Body of pancreas (tissue), 4 donors: ENCODE data around the gene CYP4F8. TPM values are rescaled to one million over a fixed set of nuclear protein-coding genes. Genes with fewer than 3 reads are reported as not detected.

Experiments used
- ATAC-seq: fragments of 150-250 bp; one replicate; pipeline ENCODE4 v1.9.1; 2016
- DNase-seq, 4 donors: peaks; one replicate each; pipeline ENCODE4 v3.0.0-alpha.2; 2019
- H3K27ac ChIP-seq, 4 donors: fragments of 200-600 bp; sonication (generic); 1 replicate in 3 of 4; 2 replicates in 1 of 4; pipeline versions ENCODE4 v1.5.1 to v1.6.1; 2016 to 2019; ENCODE audit warnings: mild to moderate bottlenecking in 1 of 4, mixed read lengths in 1 of 4, moderate library complexity in 1 of 4
- H3K27me3 ChIP-seq, 2 donors: fragments of 200-600 bp; sonication (generic); one replicate each; pipeline ENCODE4 v1.6.0; 2016; ENCODE audit warnings: mild to moderate bottlenecking in 1 of 2
- H3K36me3 ChIP-seq, 2 donors: fragments of 200-600 bp; sonication (generic); replicated peaks in 1 of 2; 2 replicates each; pipeline ENCODE4 v1.5.1; 2016; ENCODE audit warnings: low read depth in 2 of 2; ENCODE audit not compliant: insufficient read depth in 1 of 2
- H3K4me1 ChIP-seq: fragments of 200-600 bp; sonication (generic); one replicate; pipeline ENCODE4 v1.6.0; 2016
- H3K4me3 ChIP-seq, 2 donors: fragments of 200-600 bp; sonication (generic); 1 replicate in 1 of 2; 2 replicates in 1 of 2; pipeline ENCODE4 v1.5.1; 2016 to 2019
- H3K9me3 ChIP-seq, 3 donors: fragments of 200-600 bp; sonication (generic); 1 replicate in 2 of 3; 2 replicates in 1 of 3; pipeline ENCODE4 v1.5.1; 2016
- POLR2A ChIP-seq, 3 donors: fragments of 450-650 bp; IDR thresholded peaks; one replicate each; pipeline ENCODE4 v1.6.1; 2016; ENCODE audit warnings: antibody characterized with exemption in 3 of 3, mild to moderate bottlenecking in 2 of 3
- WGBS, 2 donors: methylation state at CpG; one replicate each; pipeline ENCODE4 v1.1.5; 2017; 5-methylcytosine and 5-hydroxymethylcytosine counted together
- intact Hi-C: fragments of 100-400 bp; cut with DNase I; formaldehyde crosslinking; loops from one replicate; pipeline ENCODE4 v1.15.1; 2023
- total RNA-seq, 2 donors: library from RNA; depleted of rRNA; stranded (reverse); fragments of >200 nt; gene quantifications; one replicate each; pipeline ENCODE4 v1.1.0, GENCODE V29; 2016
- TF ChIP-seq, protein P1 (sequence below), 7 experiments: fragments of 450-650 bp in 4 of 7; fragments of 200-600 bp in 3 of 7; sonication (generic) in 3 of 7; IDR thresholded peaks; one replicate each; pipeline ENCODE4 v1.5.1; 2016 to 2019; ENCODE audit warnings: antibody characterized with exemption in 7 of 7

Gene CYP4F8
- total RNA-seq, 2 donors from 2014 or later = 0.26 TPM; not detected in 1

DNA sequence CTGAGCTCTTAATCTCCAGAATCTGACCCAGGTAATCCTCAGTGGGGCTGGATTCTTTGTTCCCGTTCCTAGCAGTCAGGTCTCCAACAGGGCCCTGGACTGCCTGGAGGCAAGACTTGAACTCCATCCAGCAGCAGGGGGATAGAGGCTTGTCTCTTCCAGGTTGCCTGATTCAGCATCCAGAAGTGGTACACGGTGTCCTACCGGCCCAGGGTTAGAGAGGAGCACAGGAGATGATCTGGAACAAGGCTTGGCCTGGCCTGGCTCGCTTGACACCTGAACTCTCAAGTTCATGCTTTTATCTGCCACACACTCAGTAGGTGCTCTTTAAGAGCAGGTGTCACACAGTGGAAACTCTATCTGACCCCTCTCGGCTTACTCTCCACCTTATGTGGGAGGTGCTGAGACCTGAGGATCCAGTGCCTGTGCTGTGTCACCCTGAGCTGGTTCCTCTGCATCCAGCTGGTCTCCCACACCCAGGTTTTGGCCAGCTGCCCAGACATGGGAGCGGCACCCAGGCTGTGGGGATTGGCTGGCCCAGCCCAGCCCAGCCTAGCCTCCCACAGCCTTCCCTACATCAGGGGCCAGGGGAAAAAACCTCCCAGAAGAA, 25.4 kb downstream of the CYP4F8 start, which contains the start of gene CYP4F3:
Gene CYP4F3 (plus strand): TSS at position 604 of the 610 bp plus-strand sequence. CDS start 519 bp downstream, outside the sequence.
- intact Hi-C loops = no loop called here
- Histone ChIP-seq H3K9me3 (no peaks in the 10 kb centered on the region), H3K27ac (no peak within 1 kb of the TSS), H3K27me3 (no peaks in the 10 kb centered on the region), H3K4me1 (no peaks in the 10 kb centered on the region), H3K4me3 (no peak within 1 kb of the TSS), H3K36me3 (no peaks in the 10 kb centered on the region)
- TF ChIP-seq POLR2A (IDR thresholded peaks at IDR 0.05) = no peak
- TF ChIP-seq, protein P1, sequence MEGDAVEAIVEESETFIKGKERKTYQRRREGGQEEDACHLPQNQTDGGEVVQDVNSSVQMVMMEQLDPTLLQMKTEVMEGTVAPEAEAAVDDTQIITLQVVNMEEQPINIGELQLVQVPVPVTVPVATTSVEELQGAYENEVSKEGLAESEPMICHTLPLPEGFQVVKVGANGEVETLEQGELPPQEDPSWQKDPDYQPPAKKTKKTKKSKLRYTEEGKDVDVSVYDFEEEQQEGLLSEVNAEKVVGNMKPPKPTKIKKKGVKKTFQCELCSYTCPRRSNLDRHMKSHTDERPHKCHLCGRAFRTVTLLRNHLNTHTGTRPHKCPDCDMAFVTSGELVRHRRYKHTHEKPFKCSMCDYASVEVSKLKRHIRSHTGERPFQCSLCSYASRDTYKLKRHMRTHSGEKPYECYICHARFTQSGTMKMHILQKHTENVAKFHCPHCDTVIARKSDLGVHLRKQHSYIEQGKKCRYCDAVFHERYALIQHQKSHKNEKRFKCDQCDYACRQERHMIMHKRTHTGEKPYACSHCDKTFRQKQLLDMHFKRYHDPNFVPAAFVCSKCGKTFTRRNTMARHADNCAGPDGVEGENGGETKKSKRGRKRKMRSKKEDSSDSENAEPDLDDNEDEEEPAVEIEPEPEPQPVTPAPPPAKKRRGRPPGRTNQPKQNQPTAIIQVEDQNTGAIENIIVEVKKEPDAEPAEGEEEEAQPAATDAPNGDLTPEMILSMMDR (IDR thresholded peaks at IDR 0.05) = no peak
- peak; percentile 53 for ATAC-seq
- WGBS, 2 donors = 54 to 62% methylated on average over 6 of the region's 6 CpGs
- peak; percentile 42 to 74 (median 64) for DNase-seq

DNA sequence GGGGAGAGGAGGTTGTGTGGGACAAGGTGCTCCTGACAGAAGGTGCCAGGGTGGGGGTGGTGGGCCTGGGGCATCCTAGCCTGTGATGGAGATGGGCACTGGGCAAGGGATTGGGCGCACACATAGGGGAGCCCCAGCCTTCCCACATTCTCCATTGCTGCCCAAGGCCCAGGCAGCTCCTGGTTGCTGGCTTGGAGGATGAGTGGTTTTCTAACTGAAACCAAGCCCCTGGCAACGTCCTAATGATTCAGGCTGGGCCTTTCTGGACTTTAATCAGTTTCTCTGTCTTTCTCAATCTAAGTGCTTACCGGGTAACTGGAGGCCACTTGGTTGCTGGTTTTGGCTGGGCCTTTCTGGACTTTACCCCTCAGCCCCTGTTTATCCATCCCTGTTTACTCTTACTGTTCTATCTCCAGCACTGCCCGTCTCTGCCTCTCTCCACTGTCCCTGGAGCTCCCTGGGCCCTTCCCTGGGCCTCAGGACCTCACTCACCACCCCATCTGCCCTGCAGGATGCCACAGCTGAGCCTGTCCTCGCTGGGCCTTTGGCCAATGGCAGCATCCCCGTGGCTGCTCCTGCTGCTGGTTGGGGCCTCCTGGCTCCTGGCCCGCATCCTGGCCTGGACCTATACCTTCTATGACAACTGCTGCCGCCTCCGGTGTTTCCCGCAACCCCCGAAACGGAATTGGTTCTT, 26.0 kb downstream of the CYP4F8 start:
- intact Hi-C loops = no loop called here
- 67 to 69% methylated on average over 12 of the region's 12 CpGs for WGBS, 2 donors
- no peaks in the 10 kb centered on the region for H3K36me3 ChIP-seq
- DNase-seq = no peak
- H3K27me3 ChIP-seq = no peaks in the 10 kb centered on the region
- H3K27ac ChIP-seq = no peak overlapping the region
- H3K9me3 ChIP-seq = no peaks in the 10 kb centered on the region
- ATAC-seq = no peak
- H3K4me1 ChIP-seq = no peaks in the 10 kb centered on the region
- no peak for TF ChIP-seq POLR2A (IDR thresholded peaks at IDR 0.05)
- TF ChIP-seq, protein P1 (IDR thresholded peaks at IDR 0.05) = no peak
- no peak overlapping the region for H3K4me3 ChIP-seq

DNA sequence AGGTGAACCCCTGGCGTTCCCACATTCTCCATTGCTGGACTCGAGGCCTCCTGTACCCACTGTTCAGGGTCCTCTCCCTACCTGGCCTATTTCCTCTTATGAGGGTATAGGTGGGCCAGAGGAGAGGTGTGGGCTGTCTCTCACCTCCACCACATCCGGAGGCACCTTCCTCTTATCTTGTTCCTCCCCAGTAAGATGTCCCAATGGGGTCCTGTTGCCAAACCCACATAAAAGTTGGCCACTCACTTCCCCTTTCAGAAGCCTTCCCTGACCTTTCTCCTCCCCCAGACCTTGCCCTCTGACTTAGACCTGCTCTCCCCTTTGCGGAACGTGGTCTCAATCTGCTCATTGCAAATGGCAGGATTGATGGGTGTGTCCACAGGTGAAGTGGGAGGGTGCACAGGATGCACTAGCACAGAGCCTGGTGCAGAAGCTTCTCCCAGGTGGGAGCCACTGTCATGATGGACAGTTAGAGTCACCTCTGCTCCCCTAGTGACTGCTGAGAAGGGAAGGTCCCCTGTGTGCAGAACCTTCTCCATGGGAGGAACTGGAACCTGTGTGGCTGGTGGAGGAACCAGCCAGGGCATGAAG, 27.0 kb downstream of the CYP4F8 start:
- intact Hi-C loops = no loop called here
- DNase-seq (peak in 1 of 4 donors; percentile 7), ATAC-seq (no peak)
- Histone ChIP-seq H3K4me1 (no peaks in the 10 kb centered on the region), H3K27ac (no peak overlapping the region), H3K4me3 (no peak overlapping the region), H3K27me3 (no peaks in the 10 kb centered on the region), H3K9me3 (no peaks in the 10 kb centered on the region), H3K36me3 (no peaks in the 10 kb centered on the region)
- TF ChIP-seq, protein P1 (IDR thresholded peaks at IDR 0.05) = no peak
- no peak for TF ChIP-seq POLR2A (IDR thresholded peaks at IDR 0.05)
- WGBS, 2 donors = 65 to 76% methylated on average over 5 of the region's 5 CpGs

DNA sequence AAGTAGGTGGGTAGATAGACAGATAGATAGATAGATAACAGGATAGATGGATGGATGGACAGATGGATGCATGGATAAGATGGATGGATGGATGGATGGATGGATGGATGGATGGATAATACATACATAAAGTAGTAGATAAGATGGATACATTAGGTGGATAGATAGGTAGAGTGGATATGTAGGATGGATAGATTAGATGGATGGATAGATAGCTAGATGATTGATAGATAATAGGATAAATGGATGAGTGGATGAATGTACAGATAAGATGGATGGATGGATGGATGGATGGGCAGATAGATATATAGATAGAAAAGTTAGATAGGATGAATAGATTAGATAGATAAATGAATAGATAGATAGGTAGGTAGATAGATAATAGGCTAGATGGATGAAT, 27.8 kb downstream of the CYP4F8 start:
- Histone ChIP-seq H3K4me3 (no peak overlapping the region), H3K27ac (no peak overlapping the region), H3K9me3 (no peaks in the 10 kb centered on the region), H3K36me3 (no peaks in the 10 kb centered on the region), H3K27me3 (no peaks in the 10 kb centered on the region), H3K4me1 (no peaks in the 10 kb centered on the region)
- DNase-seq (no peak), ATAC-seq (no peak)
- intact Hi-C loops = no loop called here
- TF ChIP-seq POLR2A (IDR thresholded peaks at IDR 0.05) = no peak
- TF ChIP-seq, protein P1 (IDR thresholded peaks at IDR 0.05) = no peak
